ENCODE results near the gene RNASEH1.
"Not testable (repeated sequence)": the region's sequence is repeated elsewhere in the genome, so short reads cannot be mapped to it uniquely, and the experiment has no call there.

Gene RNASEH1

GRCh38 chr2:3589086-3589485, 31.0 kb upstream of the RNASEH1 start:
- no peak for DNase-seq

- DNase-seq = no peak
These were observed 30.0 kb upstream of the RNASEH1 start for GRCh38 chr2:3588084-3588483.

GRCh38 chr2:3587432-3587831, 29.3 kb upstream of the RNASEH1 start:
- no peak for DNase-seq

- DNase-seq = no peak
These were observed 28.9 kb upstream of the RNASEH1 start for GRCh38 chr2:3587021-3587420.

GRCh38 chr2:3586220-3586619, 28.1 kb upstream of the RNASEH1 start:
- DNase-seq = no peak

- no peak for DNase-seq
These were observed 27.4 kb upstream of the RNASEH1 start for GRCh38 chr2:3585261-3586109.

GRCh38 chr2:3584608-3585260, 26.6 kb upstream of the RNASEH1 start:
- no peak for DNase-seq

- DNase-seq = no peak
These were observed 25.9 kb upstream of the RNASEH1 start for GRCh38 chr2:3584076-3584475.

GRCh38 chr2:3581367-3582262, 23.5 kb upstream of the RNASEH1 start:
- no peak for DNase-seq

GRCh38 chr2:3580449-3580848, 22.3 kb upstream of the RNASEH1 start:
- DNase-seq = no peak

- DNase-seq = no peak
These were observed 20.9 kb upstream of the RNASEH1 start for GRCh38 chr2:3578987-3579386.

- DNase-seq = not testable (repeated sequence)
These were observed 18.1 kb upstream of the RNASEH1 start for GRCh38 chr2:3576263-3576630.

- no peak for DNase-seq
These were observed 17.6 kb upstream of the RNASEH1 start for GRCh38 chr2:3575534-3576262.

- no peak for DNase-seq
These were observed 16.0 kb upstream of the RNASEH1 start for GRCh38 chr2:3574155-3574554.

- no peak for DNase-seq
These were observed 14.5 kb upstream of the RNASEH1 start for GRCh38 chr2:3572620-3573019.

GRCh38 chr2:3571284-3571683, 13.2 kb upstream of the RNASEH1 start:
- no peak for DNase-seq

- DNase-seq = not testable (repeated sequence)
These were observed 11.5 kb upstream of the RNASEH1 start for GRCh38 chr2:3569656-3570055.

- no peak for DNase-seq
These were observed 8.7 kb upstream of the RNASEH1 start for GRCh38 chr2:3566806-3567205.

- DNase-seq = no peak
These were observed 7.0 kb upstream of the RNASEH1 start for GRCh38 chr2:3565117-3565516.

GRCh38 chr2:3563521-3563976, 5.4 kb upstream of the RNASEH1 start:
- no peak for DNase-seq

- no peak for DNase-seq
These were observed 411 bp downstream of the RNASEH1 start for GRCh38 chr2:3557639-3558204.

- no peak for DNase-seq
These were observed 4.2 kb downstream of the RNASEH1 start for GRCh38 chr2:3553946-3554345.
